ENCODE results near the gene CIB2. TPM values are rescaled to one million over a fixed set of nuclear protein-coding genes. Genes with fewer than 3 reads are reported as not detected.

Gene CIB2
- total RNA-seq, 4 donors from 2014 or later = 1.4 to 5.6 (median 3.1) TPM

DNA sequence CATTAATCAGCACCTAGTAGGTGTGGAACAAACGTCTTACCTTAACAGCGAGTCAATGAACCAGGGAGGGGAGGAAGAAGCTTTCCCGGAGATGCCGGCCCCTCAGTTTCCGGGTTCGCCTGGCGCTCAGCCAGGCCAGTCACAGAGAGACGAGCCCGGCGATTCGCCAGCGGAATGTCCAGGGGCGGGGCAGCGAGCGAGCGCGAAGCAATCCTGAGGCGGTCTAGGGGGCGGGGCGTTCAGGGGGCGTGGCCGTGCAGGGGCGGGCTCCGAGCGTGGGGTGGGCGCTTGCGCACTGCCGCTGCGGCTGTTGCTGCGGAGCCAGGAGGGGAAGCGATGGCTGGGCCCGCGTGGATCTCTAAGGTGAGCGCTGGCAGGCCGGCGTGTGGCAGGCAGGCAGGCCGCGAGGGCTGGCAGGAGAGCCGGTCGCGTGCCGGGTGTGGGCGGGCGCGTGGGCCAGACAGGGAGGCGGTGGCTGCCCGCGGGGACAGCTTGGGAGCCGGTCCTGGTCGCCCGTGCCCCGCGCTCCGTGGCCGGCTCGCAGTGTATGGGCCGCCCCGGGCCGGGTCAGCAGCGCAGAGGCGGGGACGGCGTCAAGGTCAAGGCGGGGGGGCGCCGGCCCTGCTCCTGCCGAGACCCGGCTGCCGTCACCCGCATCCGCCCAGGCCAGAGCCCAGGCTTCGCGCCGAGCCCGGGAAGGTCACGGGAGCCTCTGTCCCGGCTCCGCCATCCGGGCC, 18.0 kb upstream of the CIB2 start, which contains the start of gene IDH3A:
TSS of gene IDH3A (plus strand) at position 295 of the 737 bp plus-strand sequence. CDS start at position 337, 42 bp downstream.
- ATAC-seq (ENCODE audit: low FRiP score) = peak; percentile 98
- TF ChIP-seq, protein P1, sequence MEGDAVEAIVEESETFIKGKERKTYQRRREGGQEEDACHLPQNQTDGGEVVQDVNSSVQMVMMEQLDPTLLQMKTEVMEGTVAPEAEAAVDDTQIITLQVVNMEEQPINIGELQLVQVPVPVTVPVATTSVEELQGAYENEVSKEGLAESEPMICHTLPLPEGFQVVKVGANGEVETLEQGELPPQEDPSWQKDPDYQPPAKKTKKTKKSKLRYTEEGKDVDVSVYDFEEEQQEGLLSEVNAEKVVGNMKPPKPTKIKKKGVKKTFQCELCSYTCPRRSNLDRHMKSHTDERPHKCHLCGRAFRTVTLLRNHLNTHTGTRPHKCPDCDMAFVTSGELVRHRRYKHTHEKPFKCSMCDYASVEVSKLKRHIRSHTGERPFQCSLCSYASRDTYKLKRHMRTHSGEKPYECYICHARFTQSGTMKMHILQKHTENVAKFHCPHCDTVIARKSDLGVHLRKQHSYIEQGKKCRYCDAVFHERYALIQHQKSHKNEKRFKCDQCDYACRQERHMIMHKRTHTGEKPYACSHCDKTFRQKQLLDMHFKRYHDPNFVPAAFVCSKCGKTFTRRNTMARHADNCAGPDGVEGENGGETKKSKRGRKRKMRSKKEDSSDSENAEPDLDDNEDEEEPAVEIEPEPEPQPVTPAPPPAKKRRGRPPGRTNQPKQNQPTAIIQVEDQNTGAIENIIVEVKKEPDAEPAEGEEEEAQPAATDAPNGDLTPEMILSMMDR (IDR thresholded peaks at IDR 0.05) = no peak

DNA sequence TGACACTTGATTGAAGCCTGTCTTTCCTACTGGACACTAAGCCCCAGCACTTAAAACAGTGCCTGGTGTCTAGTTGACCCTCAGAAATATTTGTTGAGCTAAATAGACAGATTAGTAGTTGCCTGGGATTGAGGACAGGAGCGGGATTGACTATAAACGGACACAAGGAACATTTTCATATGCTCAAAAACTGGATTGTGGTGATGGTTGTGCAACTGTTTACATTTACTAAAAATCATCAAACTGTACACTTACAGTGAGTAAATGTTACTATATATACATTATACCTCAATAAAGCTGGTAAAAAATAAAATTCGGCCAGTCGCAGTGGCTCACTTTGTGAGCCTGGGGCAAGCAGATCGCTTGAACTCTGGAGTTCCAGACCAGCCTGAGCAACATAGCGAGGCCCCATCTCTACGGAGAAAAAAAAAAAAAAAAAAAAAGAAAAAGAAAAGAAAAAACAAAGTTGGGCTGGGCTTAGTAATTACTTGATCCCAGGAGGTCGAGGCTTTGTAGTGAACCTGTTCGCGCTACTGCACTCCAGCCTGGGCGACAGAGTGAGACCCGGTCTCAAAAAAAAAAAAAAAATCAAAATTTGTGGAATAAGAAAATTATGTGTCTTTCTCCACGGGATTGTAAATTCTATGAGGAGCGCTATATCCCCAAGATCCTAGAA, 17.3 kb upstream of the CIB2 start:
- DNase-seq (ENCODE audit: low spot score) (no peak), ATAC-seq (ENCODE audit: low FRiP score) (no peak)
- TF ChIP-seq, protein P1 (IDR thresholded peaks at IDR 0.05) = no peak

More for the DNA sequence above, 18.0 kb upstream of the CIB2 start, which contains the start of gene IDH3A:
- peak; percentile 99 for DNase-seq (ENCODE audit: low spot score)

DNA sequence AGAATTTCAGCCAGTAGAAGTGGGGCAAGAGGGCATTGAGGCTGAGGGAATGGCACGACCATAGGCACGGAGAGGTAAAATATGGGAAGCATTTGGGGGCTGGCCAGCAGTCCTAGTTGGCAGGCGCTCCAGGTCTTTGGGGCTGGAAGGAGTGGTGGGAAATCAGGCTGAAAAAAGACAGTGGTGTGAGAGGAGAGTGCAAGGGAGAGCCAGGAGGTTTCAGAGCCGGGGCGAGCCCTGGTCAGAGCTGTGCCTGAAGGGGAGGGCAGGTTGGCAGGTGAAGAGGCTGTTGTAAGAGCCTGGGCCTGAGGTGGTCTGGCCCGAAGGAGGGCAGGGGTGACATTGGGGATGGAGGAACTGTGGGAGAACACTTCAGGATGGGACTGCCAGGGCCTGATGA, 16.3 kb upstream of the CIB2 start:
- no peak for ATAC-seq (ENCODE audit: low FRiP score)
- TF ChIP-seq, protein P1 (IDR thresholded peaks at IDR 0.05) = no peak
- no peak for DNase-seq (ENCODE audit: low spot score)

DNA sequence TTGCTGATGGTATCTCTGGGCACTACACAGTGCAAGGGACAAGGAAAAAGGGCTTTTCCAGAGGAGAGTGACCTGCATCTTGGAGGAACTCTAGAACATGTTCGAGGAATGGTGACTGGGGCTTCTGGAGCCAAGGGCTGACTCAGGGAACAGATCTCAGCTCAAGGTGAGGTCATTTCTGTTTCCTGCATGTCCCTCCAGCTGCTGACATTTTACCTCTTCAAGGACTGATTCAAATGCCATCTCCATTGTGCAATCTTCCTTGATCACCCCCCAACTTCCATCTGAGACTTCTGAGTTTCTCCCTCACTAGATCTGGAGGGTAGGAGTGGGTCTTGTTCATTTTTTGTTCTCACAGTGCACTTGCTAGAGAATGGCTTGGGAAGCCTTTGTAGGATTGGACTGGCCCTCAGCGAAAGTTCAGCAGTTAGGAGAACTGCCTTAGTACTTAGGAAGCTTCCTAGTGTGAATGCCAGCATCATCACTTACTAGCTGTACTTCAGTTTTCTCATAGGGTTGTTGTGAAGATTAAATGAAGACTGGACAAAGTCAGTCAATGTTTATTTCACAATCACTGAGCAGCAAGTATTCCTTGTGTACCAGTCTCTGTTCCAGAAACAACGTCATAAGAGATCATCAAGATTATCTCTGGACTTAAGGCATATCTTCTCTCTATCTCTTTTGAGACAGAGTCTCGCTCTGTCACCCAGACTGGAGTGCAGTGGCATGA, 15.3 kb upstream of the CIB2 start:
- DNase-seq (ENCODE audit: low spot score) (no peak), ATAC-seq (ENCODE audit: low FRiP score) (no peak)
- TF ChIP-seq, protein P1 (IDR thresholded peaks at IDR 0.05) = no peak

DNA sequence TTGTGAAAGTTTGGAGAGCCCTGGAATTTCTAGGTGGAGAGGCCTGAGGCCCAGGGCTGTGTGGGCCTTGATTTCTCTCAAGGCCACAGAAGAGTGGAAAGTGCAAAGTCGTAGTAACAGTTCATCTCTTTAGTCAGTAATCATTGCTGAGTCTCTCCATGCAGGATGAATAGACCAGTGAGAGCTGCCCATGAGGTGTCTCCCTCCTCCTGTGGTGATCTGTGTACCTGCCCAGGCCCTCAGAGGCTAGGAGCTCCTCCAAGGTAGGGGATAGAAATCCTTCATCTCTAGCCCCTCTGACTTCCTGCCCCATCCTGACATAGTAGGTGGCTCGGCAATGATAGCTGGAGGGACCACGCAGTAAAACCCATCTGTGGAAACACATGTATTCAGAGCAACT, 11.1 kb upstream of the CIB2 start:
- no peak for ATAC-seq (ENCODE audit: low FRiP score)
- TF ChIP-seq, protein P1 (IDR thresholded peaks at IDR 0.05) = no peak
- no peak for DNase-seq (ENCODE audit: low spot score)

DNA sequence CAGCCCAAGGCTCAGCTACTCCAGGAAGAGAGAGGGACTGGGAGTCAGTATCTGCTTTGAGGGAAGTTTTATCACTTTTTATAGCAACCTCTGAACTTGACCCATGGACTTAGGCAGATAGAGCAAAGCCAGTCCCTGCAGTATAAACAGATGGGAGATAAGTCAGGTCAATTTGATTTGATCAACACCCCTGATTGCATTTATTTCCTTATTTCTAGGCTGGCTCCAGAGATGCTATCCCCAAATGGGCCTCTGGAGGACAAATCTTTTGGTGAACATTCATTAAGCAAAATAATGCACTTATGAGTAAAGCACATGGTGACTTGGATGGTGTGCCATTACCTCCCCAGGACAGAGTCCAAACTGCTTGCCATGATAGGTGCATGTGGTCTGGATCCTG, 9.0 kb upstream of the CIB2 start:
- ATAC-seq (ENCODE audit: low FRiP score) (no peak), DNase-seq (ENCODE audit: low spot score) (no peak)
- TF ChIP-seq, protein P1 (IDR thresholded peaks at IDR 0.05) = no peak
